SK-N-SH (cell line): ENCODE data around the gene MRRF.

Source experiments
- CTCF ChIP-seq: fragments of 200-600 bp; sonication (generic); IDR thresholded peaks from 2 replicates; pipeline ENCODE4 v1.6.1; 2017; ENCODE audit warnings: antibody characterized with exemption, mild to moderate bottlenecking, moderate library complexity
- MAX ChIP-seq: IDR thresholded peaks from 2 replicates; pipeline ENCODE4 v1.4.0; 2012; ENCODE audit warnings: low read depth
- REST ChIP-seq: IDR thresholded peaks from 2 replicates; pipeline ENCODE4 v1.6.1; 2012; ENCODE audit warnings: mild to moderate bottlenecking, low read depth, low read length, moderate library complexity

GRCh38 chr9:122234022-122234748 is 30.5 kb upstream of the MRRF start:
- TF ChIP-seq CTCF (no peak), REST (no peak), MAX (no peak)
